Breast epithelium (tissue), 3 donors: Measurements from ENCODE around the gene LYPD4.
A peak's percentile ranks its signal among the peaks of the same experiment; 100 is the strongest.

Experiments
- POLR2AphosphoS5 ChIP-seq, 3 donors: sonication (generic); formaldehyde crosslinking; IDR thresholded peaks; one replicate each; pipeline ENCODE4 v1.6.1; 2017; ENCODE audit warnings: antibody characterized with exemption in 3 of 3
- TF ChIP-seq, protein P1 (sequence below), 3 donors: fragments of 450-650 bp; IDR thresholded peaks; one replicate each; pipeline ENCODE4 v1.5.1; 2016 to 2017; ENCODE audit warnings: antibody characterized with exemption in 3 of 3, mild to moderate bottlenecking in 3 of 3, moderate library complexity in 3 of 3

GRCh38 chr19:41792513-41793413, 51.7 kb downstream of the LYPD4 start:
- TF ChIP-seq POLR2AphosphoS5 (IDR thresholded peaks at IDR 0.05): no peak
- TF ChIP-seq, protein P1, sequence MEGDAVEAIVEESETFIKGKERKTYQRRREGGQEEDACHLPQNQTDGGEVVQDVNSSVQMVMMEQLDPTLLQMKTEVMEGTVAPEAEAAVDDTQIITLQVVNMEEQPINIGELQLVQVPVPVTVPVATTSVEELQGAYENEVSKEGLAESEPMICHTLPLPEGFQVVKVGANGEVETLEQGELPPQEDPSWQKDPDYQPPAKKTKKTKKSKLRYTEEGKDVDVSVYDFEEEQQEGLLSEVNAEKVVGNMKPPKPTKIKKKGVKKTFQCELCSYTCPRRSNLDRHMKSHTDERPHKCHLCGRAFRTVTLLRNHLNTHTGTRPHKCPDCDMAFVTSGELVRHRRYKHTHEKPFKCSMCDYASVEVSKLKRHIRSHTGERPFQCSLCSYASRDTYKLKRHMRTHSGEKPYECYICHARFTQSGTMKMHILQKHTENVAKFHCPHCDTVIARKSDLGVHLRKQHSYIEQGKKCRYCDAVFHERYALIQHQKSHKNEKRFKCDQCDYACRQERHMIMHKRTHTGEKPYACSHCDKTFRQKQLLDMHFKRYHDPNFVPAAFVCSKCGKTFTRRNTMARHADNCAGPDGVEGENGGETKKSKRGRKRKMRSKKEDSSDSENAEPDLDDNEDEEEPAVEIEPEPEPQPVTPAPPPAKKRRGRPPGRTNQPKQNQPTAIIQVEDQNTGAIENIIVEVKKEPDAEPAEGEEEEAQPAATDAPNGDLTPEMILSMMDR (IDR thresholded peaks at IDR 0.05): peak; percentile 10 to 38 (median 27)
